ENCODE results near the gene AHNAK.
"Not testable (repeated sequence)": the region's sequence is repeated elsewhere in the genome, so short reads cannot be mapped to it uniquely, and the experiment has no call there.

AHNAK gene

DNA sequence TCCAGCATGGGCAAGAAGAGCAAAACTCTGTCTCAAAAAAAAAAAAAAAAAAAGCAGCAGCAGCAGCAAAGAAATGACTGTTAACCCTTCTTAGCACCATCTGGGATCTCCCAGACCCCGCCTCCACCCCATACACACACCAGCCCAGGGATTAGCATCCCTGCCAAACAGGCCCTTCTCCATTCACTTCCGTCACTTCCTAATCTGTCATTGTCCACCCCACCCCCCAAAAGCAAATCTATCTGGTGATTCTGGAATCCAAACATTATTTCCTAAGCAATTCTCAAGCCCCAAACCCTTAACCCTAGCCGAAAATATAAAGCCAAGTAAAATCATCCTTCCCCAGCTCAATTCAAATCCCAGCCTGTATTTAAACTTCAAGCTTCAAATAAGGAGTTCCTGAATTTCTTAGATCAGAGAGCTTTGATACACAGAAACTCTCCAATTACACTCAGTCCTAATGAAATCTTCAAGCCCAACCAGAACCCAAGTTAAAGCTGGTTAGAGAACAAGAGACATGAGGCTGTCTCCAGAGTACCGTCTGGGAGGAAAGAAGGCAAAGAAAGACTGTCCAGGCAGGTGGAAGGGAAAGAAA, 6.0 kb upstream of the AHNAK start:
- H3K27me3 ChIP-seq (ENCODE audit: insufficient read depth, low read length): no peaks in the 10 kb centered on the region
- peak overlapping the region; percentile 76 for H3K4me3 ChIP-seq (ENCODE audit: low read depth, low read length)
- peaks cover 72% of the 10 kb centered on the region for H3K4me1 ChIP-seq (ENCODE audit: control insufficient read depth, insufficient read depth, low read length, unreplicated experiment)
- no peaks in the 10 kb centered on the region for H3K36me3 ChIP-seq (ENCODE audit: insufficient read depth, low read length)
- peak overlapping the region; percentile 100 for H3K27ac ChIP-seq (ENCODE audit: low read depth, low read length)
- H2AFZ ChIP-seq (ENCODE audit: low read length, unreplicated experiment): no peak overlapping the region
- peaks cover 4% of the 10 kb centered on the region for H3K79me2 ChIP-seq (ENCODE audit: control insufficient read depth, insufficient read depth, low read length, unreplicated experiment)

DNA sequence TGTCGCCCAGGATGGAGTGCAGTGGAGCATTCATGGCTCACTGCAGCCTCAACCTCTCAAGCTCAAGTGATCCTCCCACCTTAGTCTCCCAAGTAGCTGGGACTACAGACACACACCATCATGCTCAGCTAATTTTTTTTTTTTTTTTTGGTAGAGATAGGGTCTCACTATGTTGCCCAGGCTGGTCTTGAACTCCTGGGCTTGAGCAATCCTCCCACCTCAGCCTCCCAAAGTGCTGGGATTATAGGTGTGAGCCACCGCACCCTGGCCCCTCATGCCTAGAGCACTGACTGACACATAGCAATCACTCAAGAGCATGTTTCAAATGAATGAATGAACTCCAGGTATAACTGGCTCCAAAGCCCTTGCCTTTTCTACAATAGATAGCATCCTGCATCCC, 3.9 kb upstream of the AHNAK start:
- peaks cover 55% of the 10 kb centered on the region for H3K4me1 ChIP-seq (ENCODE audit: control insufficient read depth, insufficient read depth, low read length, unreplicated experiment)

DNA sequence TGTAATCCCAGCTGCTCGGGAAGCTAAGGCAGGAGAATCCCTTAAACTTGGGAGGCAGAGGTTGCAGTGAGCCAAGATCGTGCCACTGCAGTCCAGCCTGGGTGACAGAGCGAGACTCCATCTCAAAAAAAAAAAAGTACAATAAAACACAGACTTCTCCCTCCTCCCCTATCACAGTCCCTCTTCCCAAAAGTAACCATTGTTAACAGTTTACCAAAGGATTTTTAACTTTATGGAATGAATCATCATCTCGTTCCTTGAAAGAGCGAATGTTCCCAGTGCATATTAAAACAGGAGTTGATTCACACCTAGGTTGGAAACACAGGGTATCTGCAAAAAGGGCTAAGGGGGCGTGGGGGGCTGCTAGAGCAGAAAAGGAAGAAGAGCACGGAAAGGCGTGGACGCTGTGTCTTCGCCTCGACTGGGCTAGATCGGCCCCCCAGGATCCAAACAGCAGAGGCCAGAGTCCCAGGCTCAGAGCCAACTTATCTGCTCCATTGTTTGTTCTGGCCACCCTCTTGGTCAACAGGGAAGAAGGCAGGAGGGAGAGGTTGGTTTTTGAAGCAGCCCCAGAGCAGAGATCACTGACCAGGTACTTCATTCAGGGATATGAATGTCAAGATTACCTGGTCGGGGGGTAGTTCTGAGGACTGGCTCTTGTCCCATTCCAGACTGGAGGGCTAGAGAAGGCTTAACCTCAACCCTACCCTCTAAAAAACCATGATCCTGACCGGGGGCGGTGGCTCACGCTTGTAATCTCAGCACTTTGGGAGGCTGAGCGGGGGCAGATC, 2.1 kb upstream of the AHNAK start:
- Histone ChIP-seq H3K27me3 (ENCODE audit: insufficient read depth, low read length) (no peaks in the 10 kb centered on the region), H3K4me1 (ENCODE audit: control insufficient read depth, insufficient read depth, low read length, unreplicated experiment) (peaks cover 38% of the 10 kb centered on the region)

More for the DNA sequence above, 3.9 kb upstream of the AHNAK start:
- not testable (repeated sequence) for H2AFZ ChIP-seq (ENCODE audit: low read length, unreplicated experiment); H3K36me3 ChIP-seq (ENCODE audit: insufficient read depth, low read length); H3K27me3 ChIP-seq (ENCODE audit: insufficient read depth, low read length); H3K4me3 ChIP-seq (ENCODE audit: low read depth, low read length)
- Histone ChIP-seq H3K27ac (ENCODE audit: low read depth, low read length) (peak overlapping the region; percentile 100; the same call in 1 of the 2 replicates), H3K79me2 (ENCODE audit: control insufficient read depth, insufficient read depth, low read length, unreplicated experiment) (peaks cover 23% of the 10 kb centered on the region)

DNA sequence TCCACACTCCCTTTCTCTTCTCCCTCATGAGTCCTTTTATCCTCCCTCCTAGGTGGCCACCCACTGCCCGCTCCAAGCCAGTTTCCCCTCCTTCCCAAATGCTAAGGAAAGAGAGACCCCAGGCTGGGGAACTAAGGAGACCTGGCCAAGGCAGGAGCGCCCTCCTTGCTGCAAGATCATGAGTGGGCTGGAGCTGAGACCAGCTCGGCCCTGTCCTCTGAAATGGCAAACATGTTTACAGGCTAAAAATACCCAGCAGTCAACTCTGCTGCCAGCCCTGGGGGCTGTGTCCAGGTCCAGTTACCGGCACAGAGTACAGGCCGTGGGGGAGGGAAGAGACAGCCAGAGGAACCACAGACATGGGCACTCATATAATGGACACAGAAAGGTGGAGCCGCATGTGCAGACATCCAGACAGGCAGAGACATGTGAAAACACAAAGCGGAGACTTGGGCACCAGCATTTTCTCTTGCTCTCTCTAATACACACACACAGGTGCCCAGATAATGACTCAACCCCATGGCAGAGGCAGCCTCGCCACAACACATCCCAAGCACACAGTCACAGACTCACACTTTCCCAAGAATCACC, 1.2 kb upstream of the AHNAK start:
- H3K79me2 ChIP-seq (ENCODE audit: control insufficient read depth, insufficient read depth, low read length, unreplicated experiment): peaks cover 50% of the 10 kb centered on the region
- H3K4me3 ChIP-seq (ENCODE audit: low read depth, low read length): peak overlapping the region; percentile 97
- H2AFZ ChIP-seq (ENCODE audit: low read length, unreplicated experiment): peak overlapping the region; percentile 20
- H3K4me1 ChIP-seq (ENCODE audit: control insufficient read depth, insufficient read depth, low read length, unreplicated experiment): peaks cover 33% of the 10 kb centered on the region
- H3K36me3 ChIP-seq (ENCODE audit: insufficient read depth, low read length): no peaks in the 10 kb centered on the region
- H3K27ac ChIP-seq (ENCODE audit: low read depth, low read length): peak overlapping the region; percentile 74
- H3K27me3 ChIP-seq (ENCODE audit: insufficient read depth, low read length): no peaks in the 10 kb centered on the region

More for the DNA sequence above, 2.1 kb upstream of the AHNAK start:
- peaks cover 40% of the 10 kb centered on the region for H3K79me2 ChIP-seq (ENCODE audit: control insufficient read depth, insufficient read depth, low read length, unreplicated experiment)
- no peak overlapping the region for H3K4me3 ChIP-seq (ENCODE audit: low read depth, low read length)
- no peak overlapping the region for H2AFZ ChIP-seq (ENCODE audit: low read length, unreplicated experiment)
- peak overlapping the region; percentile 74; the same call in 1 of the 2 replicates for H3K27ac ChIP-seq (ENCODE audit: low read depth, low read length)
- H3K36me3 ChIP-seq (ENCODE audit: insufficient read depth, low read length): no peaks in the 10 kb centered on the region

DNA sequence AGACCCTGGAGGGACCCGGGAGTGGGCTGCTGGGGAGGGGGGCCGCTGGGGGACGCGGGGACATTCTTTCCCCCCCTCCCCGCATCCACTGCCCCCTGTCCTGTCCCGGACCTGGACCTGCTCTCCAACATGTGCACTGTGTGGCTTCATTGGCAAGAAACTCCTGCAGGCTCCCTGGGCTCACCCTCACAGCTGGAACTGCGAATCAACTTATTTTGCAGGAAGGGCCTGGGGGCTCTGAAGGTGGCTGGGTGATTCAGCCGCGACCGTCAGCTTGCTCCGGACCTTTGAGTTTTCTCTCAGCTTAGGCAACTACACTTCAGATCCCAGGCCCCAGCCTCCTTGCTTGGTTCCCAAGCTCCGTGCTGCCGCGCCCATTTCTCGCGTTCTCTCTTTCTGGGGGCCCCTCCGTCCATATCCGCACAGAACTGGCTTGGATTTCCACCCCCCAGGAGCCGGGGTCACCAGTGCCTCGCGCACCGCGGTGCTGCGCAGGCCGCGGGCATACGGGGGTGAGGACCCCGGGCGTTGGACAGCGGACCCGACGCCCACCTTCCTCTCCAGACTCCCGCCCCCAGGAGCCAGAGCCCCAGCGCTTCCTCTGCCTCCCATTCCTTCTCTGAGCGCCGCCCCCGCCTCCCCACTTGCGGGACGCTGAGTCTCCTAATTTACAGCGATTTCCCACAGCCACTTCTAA, 471 bp upstream of the AHNAK start:
- Histone ChIP-seq H3K27ac (ENCODE audit: low read depth, low read length) (peak overlapping the region; percentile 74), H3K79me2 (ENCODE audit: control insufficient read depth, insufficient read depth, low read length, unreplicated experiment) (peaks cover 57% of the 10 kb centered on the region), H3K36me3 (ENCODE audit: insufficient read depth, low read length) (no peaks in the 10 kb centered on the region), H3K4me1 (ENCODE audit: control insufficient read depth, insufficient read depth, low read length, unreplicated experiment) (peaks cover 32% of the 10 kb centered on the region), H2AFZ (ENCODE audit: low read length, unreplicated experiment) (peak overlapping the region; percentile 20), H3K4me3 (ENCODE audit: low read depth, low read length) (peak overlapping the region; percentile 97), H3K27me3 (ENCODE audit: insufficient read depth, low read length) (no peaks in the 10 kb centered on the region)

DNA sequence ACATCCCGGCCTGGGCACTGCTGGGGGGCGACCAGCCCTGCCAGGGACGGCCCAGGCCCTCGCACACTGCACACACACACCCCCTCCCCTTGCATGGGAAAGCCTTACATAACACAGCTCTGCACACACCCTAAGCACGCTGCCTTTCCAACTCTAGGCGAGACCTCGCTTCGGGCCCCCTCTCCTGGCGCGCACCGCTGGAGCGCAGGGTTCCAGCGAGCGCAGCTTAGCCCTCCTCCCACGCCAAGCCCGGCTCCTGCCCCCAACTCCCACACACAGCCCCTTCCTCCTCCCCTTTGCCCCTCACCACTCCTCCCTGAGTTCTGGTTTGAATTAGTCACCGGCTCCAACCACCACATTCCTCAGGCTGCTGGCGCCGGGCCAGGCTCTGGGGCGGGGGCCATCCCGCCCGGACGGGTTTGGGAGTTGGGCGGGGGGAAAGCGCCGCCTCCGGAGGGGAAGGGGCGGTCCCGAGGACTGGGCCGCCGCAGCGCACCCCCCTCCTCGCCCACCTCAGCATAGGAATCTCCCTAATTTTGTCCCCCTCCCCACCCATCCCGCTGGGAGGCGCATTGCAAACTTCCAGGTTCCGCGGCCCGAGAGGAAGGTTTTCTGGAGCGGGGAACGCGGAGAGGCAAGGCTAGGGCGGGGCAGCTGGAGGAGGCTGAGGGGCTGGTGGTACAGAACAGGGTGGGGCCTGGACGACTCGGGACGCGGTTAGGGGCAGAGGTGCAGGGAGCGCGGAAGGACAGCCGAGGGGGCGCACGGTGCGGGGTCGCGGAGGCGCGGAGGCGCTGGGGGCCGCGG, 966 bp downstream of the AHNAK start:
- H3K27me3 ChIP-seq (ENCODE audit: insufficient read depth, low read length): no peaks in the 10 kb centered on the region
- peak overlapping the region; percentile 97 for H3K4me3 ChIP-seq (ENCODE audit: low read depth, low read length)
- no peak overlapping the region for H2AFZ ChIP-seq (ENCODE audit: low read length, unreplicated experiment)
- H3K36me3 ChIP-seq (ENCODE audit: insufficient read depth, low read length): no peaks in the 10 kb centered on the region
- H3K4me1 ChIP-seq (ENCODE audit: control insufficient read depth, insufficient read depth, low read length, unreplicated experiment): peaks cover 39% of the 10 kb centered on the region
- peaks cover 71% of the 10 kb centered on the region for H3K79me2 ChIP-seq (ENCODE audit: control insufficient read depth, insufficient read depth, low read length, unreplicated experiment)
- peak overlapping the region; percentile 74 for H3K27ac ChIP-seq (ENCODE audit: low read depth, low read length)

DNA sequence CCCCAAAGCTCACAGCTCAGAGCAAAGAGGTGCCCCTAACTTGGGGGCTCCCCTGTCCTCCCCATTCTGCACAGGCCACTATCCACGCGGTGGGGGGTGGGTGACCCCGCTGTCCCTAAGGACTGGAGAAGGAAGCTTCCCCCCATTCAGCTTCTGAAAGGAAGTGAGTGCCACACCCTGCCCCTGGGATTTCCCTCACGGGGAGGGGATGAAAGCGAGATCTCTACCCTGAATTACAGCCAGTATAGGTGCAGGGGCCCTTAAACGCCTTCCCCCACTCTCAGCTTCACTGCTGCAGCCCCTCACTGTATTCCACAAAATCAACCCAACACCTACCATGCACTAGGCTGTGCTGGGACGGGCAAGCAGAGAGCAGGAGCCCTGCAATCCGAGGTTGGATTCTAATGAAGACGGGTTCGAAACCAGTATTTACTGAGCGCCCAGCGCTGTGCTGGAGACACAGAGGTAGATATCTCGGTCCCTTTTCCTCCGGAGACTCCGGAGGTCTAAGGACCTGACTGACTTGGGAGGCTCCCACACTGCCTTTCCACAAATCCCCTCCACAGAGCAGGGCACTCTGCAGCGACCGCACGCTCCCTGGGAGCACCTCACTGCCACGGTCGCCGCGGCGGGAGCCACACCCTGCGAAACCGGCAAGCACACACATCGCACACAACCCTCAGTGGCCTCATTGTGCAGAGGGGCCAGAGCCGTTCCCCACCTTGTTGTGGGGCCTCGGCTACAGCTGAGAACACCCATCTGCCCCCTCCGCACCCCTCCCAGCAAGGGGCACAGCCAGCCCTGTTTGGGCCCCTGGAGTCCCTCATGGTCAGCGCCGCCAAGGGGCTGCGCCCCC, 1.8 kb downstream of the AHNAK start:
- Histone ChIP-seq H2AFZ (ENCODE audit: low read length, unreplicated experiment) (no peak overlapping the region), H3K27ac (ENCODE audit: low read depth, low read length) (peak overlapping the region; percentile 74), H3K36me3 (ENCODE audit: insufficient read depth, low read length) (no peaks in the 10 kb centered on the region), H3K4me3 (ENCODE audit: low read depth, low read length) (peak overlapping the region; percentile 97), H3K27me3 (ENCODE audit: insufficient read depth, low read length) (no peaks in the 10 kb centered on the region), H3K79me2 (ENCODE audit: control insufficient read depth, insufficient read depth, low read length, unreplicated experiment) (peaks cover 80% of the 10 kb centered on the region), H3K4me1 (ENCODE audit: control insufficient read depth, insufficient read depth, low read length, unreplicated experiment) (peaks cover 46% of the 10 kb centered on the region)

DNA sequence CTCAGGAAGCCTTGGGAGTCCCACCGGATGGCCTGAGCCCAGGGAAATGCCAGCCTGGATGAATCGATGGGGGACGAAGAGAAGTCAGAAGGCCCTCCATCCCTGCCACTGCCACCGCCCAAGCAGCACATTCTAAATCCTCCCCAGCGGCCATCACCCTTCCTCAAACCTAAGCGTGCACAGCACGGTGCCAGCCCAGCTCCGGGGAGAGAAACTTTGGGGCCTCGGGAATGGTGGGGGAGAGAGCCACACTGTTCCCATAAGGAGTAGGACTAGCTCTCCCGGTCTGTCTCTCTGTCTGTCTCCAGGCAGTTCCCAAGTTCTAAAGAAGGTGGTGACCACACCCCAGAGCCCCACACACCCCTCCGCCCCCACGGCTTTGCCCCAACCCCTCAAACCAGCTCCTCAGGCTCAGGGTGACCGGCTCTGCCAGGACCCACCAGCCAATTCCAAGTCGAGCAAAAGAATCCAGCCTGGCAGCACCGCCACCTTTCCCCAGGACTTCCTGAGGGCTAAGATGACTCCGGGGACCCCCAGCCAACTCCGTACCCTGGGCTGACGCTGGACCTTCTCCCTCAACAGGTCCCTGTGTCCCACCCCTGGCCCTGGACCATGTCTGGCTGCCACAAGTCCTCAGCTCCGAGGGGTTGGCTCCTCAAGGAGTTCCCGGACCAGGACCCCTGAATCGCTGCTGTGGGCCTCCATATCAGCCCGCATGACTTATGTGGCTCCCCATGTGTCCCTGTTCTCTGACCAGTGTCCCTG, 2.7 kb downstream of the AHNAK start:
- Histone ChIP-seq H3K4me3 (ENCODE audit: low read depth, low read length) (peak overlapping the region; percentile 97), H3K79me2 (ENCODE audit: control insufficient read depth, insufficient read depth, low read length, unreplicated experiment) (peaks cover 88% of the 10 kb centered on the region), H3K27ac (ENCODE audit: low read depth, low read length) (peak overlapping the region; percentile 74), H3K27me3 (ENCODE audit: insufficient read depth, low read length) (no peaks in the 10 kb centered on the region), H2AFZ (ENCODE audit: low read length, unreplicated experiment) (no peak overlapping the region), H3K36me3 (ENCODE audit: insufficient read depth, low read length) (no peaks in the 10 kb centered on the region), H3K4me1 (ENCODE audit: control insufficient read depth, insufficient read depth, low read length, unreplicated experiment) (peaks cover 50% of the 10 kb centered on the region)
